GM18868 (cell line): ENCODE data around the gene DDIAS.
"Not testable (repeated sequence)": the region's sequence is repeated elsewhere in the genome, so short reads cannot be mapped to it uniquely, and the experiment has no call there.

Experiments used
- ATAC-seq: cut with Tn5 transposase; IDR thresholded peaks from one replicate; pipeline ENCODE4 v1.9.1; 2021; ENCODE audit warnings: mild to moderate bottlenecking, moderate library complexity; ENCODE audit not compliant: unreplicated experiment

Gene DDIAS

GRCh38 chr11:82920227-82920626 lies 18.7 kb downstream of the DDIAS start:
- not testable (repeated sequence) for ATAC-seq

DNA sequence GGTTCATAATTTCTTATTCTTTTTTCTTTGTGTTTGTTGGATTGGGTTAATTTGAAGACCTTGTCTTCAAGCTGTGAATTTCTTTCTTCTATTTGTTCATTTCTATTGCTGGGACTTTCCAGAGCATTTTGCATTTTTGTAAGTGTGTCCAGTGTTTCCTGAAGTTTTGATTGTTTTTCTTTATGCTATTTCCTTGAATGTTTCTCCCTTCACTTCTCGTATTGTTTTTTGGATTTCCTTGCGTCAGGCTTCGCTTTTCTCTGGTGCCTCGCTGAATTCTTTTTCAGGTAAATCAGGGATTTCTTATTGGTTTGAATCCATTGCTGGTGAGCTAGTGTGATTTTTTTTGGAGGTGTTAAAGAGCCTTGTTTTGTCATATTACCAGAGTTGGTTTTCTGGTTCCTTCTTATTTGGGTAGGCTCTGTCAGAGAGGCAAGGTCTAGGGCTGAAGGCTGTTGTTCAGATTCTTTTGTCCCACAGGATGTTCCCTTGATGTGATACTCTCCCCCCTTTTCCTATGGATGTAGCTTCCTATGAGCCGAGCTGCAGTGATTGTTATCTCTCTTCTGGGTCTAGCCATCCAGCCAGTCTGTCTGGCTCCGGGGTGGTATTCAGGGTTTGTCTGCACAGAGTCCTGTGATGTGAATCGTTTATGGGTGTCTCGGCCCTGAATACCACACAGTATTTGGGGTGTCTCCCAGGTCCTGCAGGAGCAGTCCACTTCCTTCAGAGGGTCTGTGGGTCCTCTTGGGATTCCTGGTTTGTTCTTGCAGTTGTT lies 21.0 kb downstream of the DDIAS start:
- not testable (repeated sequence) for ATAC-seq

GRCh38 chr11:82924522-82925224 lies 23.1 kb downstream of the DDIAS start:
- peak; percentile 72 for ATAC-seq

DNA sequence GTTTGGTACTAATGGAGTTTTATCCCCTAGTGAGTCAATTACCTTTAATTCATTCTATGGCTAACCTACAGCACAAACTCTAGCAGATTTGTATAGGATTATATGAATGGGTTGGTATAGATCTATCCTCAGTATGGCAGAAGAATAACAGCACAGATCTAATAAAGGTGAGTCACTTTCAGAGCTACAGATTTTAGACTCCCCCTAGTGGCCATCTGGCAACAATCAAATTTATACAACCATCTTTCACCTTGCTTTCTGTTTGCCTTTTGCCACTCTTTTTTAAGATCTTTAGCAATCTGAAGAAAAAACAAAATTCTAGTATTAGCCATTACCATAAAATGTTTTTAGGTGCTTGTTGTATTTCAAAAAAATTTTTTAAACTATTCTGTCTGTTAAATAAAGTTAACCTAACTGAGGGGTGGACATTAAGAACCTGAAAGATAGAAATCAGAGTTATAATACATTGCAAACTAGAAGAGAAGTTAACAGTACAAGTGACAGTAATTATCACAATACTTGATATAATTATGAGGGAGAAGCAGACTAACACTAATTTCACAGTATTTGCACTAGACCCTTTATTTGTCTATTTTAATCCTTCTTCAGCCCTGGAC lies 25.8 kb downstream of the DDIAS start:
- peak; percentile 57 for ATAC-seq

DNA sequence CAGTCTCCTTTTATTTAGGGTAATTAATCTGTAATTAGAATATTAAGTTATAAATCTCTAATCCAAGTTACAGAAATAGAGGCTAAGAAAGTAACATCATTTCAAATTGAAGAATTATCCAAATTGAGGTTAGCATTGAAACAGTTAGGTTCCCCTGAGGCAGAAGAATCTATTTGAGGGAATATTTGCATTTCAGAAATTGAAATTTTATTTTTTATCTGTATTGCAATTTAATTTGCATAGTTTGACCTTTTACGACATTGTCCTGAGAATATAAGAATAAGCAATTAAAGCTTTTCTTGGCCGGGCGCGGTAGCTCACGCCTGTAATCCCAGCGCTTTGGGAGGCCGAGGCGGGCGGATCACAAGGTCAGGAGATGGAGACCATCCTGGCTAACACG lies 27.6 kb downstream of the DDIAS start:
- no peak for ATAC-seq

- peak; percentile 65 for ATAC-seq
These were observed 28.7 kb downstream of the DDIAS start for GRCh38 chr11:82930229-82930628.

GRCh38 chr11:82930734-82931133 lies 29.2 kb downstream of the DDIAS start:
- no peak for ATAC-seq

- no peak for ATAC-seq
These were observed 31.0 kb downstream of the DDIAS start for GRCh38 chr11:82932564-82932963.

DNA sequence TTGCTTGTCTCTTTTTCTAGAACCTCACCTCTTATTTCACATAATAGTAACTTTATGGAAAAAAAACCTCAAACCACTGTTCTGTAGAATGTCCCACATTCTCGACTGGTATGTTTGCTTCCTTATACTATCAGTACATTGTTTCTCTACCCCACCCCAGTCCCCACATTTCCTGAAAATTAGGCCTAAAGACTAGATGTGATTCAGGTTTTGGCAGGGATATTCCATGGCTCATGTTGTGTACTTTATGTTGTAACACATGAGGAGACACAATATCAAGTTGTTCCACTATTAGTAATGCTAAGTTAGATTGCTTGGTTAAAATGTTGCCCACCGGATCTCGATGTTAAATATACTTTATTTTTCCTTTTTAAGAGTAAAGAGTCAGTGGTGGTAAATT lies 34.7 kb downstream of the DDIAS start:
- ATAC-seq, result no peak

DNA sequence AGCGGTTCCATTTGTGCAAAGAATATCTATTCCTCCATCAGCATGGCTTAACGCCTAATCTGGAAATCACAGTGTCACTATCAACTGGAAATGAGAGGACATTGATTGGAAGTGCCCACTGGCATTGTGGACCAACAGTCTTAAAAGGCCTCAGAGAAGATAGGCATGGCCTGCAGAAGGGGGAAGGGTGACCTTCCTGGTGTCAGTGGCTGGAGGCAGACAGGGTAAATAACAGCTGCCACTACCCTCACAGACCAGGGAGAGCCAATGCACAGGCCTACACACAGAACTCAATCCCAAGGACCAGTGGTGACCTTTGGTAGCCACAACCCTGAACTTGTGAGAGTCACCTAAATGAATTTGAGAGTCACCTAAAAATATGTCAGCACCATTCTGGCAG lies 36.0 kb downstream of the DDIAS start:
- no peak for ATAC-seq

DNA sequence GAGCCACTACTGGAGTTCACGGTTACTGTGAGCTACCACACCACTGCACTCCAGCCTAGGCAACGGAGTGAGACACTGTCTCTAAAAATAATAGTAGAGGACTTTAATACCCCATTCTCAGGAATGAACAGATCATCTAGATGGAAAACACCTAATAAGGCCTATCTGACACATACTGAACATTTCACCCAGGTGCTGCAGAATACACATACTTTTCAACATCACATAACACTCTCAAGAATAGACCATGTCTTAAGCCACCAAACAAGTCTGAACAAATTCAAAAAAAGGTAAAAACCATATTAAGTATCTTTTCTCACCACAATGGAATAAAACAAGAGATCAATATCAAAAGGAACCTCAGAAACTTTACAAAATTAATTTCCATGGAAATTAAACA lies 37.9 kb downstream of the DDIAS start:
- no peak for ATAC-seq

- no peak for ATAC-seq
These were observed 40.8 kb downstream of the DDIAS start for GRCh38 chr11:82942376-82942775.

DNA sequence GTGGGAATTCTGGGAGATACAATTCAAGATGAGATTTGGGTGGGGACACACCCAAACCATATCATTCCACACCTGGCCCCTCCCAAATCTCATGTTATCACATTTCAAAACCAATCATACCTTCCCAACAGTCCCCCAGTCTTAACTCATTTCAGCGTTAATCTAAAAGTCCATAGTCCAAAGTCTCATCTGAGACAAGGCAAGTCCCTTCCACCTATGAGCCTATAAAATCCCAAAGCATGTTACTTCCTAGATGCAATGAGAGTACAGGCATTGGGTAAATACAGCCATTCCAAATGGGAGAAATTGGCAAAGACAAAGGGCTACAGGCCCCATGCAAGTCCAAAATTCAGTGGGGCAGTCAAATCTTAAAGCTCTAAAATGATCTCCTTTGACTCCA lies 41.9 kb downstream of the DDIAS start:
- ATAC-seq, result not testable (repeated sequence)

DNA sequence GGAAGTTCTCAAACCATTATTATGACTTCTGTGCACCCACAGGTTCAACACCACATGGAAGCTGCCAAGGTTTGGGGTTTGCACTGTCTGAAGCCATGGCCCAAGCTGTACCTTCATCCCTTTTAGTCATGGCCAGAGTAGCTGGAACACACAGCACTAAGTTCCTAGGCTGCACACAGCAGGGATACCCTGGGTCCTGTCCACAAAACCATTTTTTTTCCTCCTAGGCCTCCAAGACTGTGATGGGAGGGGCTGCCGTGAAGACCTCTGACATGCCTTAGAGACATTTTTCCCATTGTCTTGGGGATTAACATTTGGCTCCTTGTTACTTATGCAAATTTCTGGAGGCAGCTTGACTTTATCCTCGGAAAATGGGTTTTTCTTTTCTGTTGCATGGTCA lies 42.7 kb downstream of the DDIAS start:
- ATAC-seq, result no peak

DNA sequence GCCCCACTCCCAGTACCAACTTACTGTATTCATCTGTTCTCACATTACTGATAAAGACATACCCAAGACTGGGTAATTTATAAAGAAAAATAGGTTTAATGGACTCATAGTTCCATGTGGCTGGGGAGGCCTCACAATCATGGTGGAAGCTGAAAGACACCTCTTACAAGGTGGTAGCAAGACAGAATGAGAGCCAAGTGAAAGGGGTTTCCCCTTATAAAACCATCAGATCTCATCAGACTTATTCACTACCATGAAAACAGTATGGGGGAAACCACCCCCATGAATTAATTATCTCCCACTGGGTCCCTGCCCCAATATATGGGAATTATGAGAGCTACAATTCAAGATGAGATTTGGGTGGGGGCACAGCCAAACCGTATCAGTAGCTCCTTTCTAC lies 43.5 kb downstream of the DDIAS start:
- not testable (repeated sequence) for ATAC-seq

DNA sequence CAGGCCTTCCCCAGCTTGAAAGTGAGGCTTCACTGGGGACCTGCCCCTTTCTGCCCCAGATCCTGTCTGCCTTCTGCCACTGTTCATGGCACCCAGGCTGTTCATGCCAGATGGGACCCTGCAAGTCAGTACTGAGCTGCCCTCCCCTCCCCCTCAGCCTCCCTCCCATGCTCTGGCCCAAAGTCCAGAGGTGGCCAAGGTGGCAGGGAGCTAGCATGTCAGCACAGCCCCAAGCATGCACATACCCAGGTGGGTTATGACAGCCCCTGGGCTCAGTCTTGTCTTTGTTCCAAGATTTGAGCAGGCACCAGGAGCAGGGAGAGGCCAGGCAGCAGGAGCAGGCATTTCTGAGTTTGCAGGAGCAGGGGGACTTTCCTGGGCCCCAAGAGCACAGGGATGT lies 44.1 kb downstream of the DDIAS start:
- ATAC-seq, result no peak

GRCh38 chr11:82949352-82949751 lies 47.8 kb downstream of the DDIAS start:
- ATAC-seq, result no peak

- ATAC-seq, result not testable (repeated sequence)
These were observed 49.0 kb downstream of the DDIAS start for GRCh38 chr11:82950502-82950901.

GRCh38 chr11:82955736-82956453 lies 54.4 kb downstream of the DDIAS start:
- not testable (repeated sequence) for ATAC-seq

- ATAC-seq, result peak; percentile 96
These were observed 58.6 kb downstream of the DDIAS start for GRCh38 chr11:82959987-82960778.

- no peak for ATAC-seq
These were observed 59.2 kb downstream of the DDIAS start for GRCh38 chr11:82960779-82961143.
